ENCODE data around the gene KCND3. TPM values are rescaled to one million over a fixed set of nuclear protein-coding genes. Genes with fewer than 3 reads are reported as not detected.

Gene KCND3
- total and polyA plus RNA-seq, 4 donors, result 1.1 to 25.3 (median 12.4) TPM

DNA sequence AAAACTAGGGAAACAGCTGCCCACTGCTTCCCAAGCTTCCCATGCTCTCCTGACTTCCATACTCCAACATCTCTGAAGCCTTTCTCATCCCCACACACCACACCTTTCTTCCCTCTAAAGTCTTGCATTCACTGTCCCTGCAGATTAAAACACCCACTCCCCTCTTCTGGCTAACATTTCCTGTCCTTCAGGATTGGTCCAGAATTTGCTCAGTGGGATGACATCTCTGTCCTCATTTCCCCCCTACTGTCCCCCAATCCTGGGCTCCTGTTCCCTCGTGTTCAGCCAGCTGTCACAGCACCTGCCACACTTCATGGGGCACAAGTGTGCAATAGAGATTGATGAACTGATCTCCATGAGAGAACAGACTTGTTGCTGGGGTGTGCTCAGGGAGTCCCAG, 82.7 kb downstream of the KCND3 start:
- no peaks in the 10 kb centered on the region for H3K4me1 ChIP-seq (ENCODE audit: control insufficient read depth in 1 of 2, insufficient read depth in 2 of 2, low read length in 2 of 2)
- no peaks in the 10 kb centered on the region for H3K27me3 ChIP-seq (ENCODE audit: control insufficient read depth in 1 of 2, insufficient read depth in 2 of 2, low read length in 1 of 2)
- no peak overlapping the region for H3K27ac ChIP-seq (ENCODE audit: low read depth in 1 of 2, low read length in 2 of 2)
- DNase-seq (no peak), ATAC-seq (ENCODE audit: low FRiP score) (no peak)
- WGBS, 2 donors, result 36 to 41% methylated on average over 1 of the region's 1 CpG
- intact Hi-C loops (cut with DNase I), result loop anchor here in 1 of 2 donors (10.0 kb wide), 1 partner anchor 88 kb away; no protein-coding TSS in a partner anchor
- no peak overlapping the region for H3K4me3 ChIP-seq (ENCODE audit: low read length in 2 of 2)
- H3K36me3 ChIP-seq (ENCODE audit: control insufficient read depth in 1 of 2, insufficient read depth in 2 of 2, low read length in 1 of 2), result no peaks in the 10 kb centered on the region
- H3K9me3 ChIP-seq (ENCODE audit: control insufficient read depth, low read length), result no peaks in the 10 kb centered on the region

DNA sequence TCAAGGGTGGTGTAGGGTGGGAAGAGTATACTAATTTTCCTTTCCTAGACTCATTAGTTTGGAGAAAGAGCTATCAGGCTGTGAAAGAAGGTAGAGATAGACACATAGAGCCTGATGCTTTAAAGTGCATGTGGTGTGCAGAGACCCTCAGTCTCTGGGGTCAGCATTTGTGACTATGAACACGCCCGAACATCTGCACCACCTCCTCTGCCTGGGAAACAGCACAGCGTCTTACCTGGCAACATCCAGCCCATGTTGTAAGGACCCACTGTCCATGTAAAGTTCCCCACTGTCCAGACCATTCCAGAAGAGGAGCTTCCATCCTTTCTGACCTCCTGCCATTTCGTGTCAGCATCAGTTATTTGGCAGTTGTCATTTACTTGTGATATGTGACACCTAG, 83.4 kb downstream of the KCND3 start:
- no peak overlapping the region for H3K4me3 ChIP-seq (ENCODE audit: low read length in 2 of 2)
- no peak overlapping the region for H3K27ac ChIP-seq (ENCODE audit: low read depth in 1 of 2, low read length in 2 of 2)
- no peaks in the 10 kb centered on the region for H3K36me3 ChIP-seq (ENCODE audit: control insufficient read depth in 1 of 2, insufficient read depth in 2 of 2, low read length in 1 of 2)
- intact Hi-C loops (cut with DNase I), result loop anchor here in 1 of 2 donors (10.0 kb wide), 1 partner anchor 89 kb away; no protein-coding TSS in a partner anchor
- WGBS, 2 donors, result 82 to 91% methylated on average over 4 of the region's 4 CpGs
- no peaks in the 10 kb centered on the region for H3K9me3 ChIP-seq (ENCODE audit: control insufficient read depth, low read length)
- ATAC-seq (ENCODE audit: low FRiP score), result no peak
- H3K27me3 ChIP-seq (ENCODE audit: control insufficient read depth in 1 of 2, insufficient read depth in 2 of 2, low read length in 1 of 2), result no peaks in the 10 kb centered on the region
- no peak for DNase-seq
- no peaks in the 10 kb centered on the region for H3K4me1 ChIP-seq (ENCODE audit: control insufficient read depth in 1 of 2, insufficient read depth in 2 of 2, low read length in 2 of 2)

DNA sequence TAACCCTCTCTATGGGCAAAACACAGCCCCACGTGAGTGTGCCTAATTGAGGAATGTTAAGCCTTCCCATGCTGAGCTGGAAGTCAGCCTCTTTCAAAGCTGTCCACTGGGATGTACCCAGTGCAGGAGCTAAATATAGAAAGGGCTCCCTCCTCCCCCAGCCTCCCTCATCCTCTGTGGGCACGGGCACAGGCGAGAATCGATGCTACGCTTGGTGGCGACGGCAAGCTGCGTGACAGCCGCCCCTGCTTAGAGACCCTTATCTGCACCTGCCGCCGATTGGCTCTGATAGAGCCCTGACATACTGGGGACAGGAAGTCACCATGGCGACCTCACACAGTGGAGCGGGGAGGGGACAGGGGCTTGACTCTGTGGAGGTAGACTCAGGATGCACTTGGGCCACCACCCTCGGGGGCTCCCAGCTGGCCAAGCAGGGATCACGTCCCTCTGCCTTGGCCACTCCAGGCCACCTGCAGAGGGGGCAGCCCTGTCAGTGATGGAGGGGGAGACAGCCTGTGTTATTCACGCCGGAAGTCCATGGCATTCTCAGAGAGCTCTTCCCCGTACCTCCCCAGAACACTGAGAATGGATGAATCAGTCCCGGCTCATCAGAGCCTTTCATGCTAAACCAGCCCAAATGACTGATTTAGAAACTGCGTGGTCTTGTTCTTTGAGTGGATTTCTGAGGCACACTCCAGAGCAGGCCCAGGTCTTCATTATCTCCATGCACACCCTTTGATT, 84.8 kb downstream of the KCND3 start:
- no peak for ATAC-seq (ENCODE audit: low FRiP score)
- Histone ChIP-seq H3K4me1 (ENCODE audit: control insufficient read depth in 1 of 2, insufficient read depth in 2 of 2, low read length in 2 of 2) (no peaks in the 10 kb centered on the region), H3K4me3 (ENCODE audit: low read length in 2 of 2) (no peak overlapping the region), H3K9me3 (ENCODE audit: control insufficient read depth, low read length) (no peaks in the 10 kb centered on the region), H3K36me3 (ENCODE audit: control insufficient read depth in 1 of 2, insufficient read depth in 2 of 2, low read length in 1 of 2) (no peaks in the 10 kb centered on the region), H3K27ac (ENCODE audit: low read depth in 1 of 2, low read length in 2 of 2) (no peak overlapping the region), H3K27me3 (ENCODE audit: control insufficient read depth in 1 of 2, insufficient read depth in 2 of 2, low read length in 1 of 2) (no peaks in the 10 kb centered on the region)
- WGBS, 2 donors, result 35 to 37% methylated on average over 20 of the region's 20 CpGs
- no peak for DNase-seq
- intact Hi-C loops (cut with DNase I), result loop anchor here in 1 of 2 donors (10.0 kb wide), 1 partner anchor 90 kb away; no protein-coding TSS in a partner anchor

DNA sequence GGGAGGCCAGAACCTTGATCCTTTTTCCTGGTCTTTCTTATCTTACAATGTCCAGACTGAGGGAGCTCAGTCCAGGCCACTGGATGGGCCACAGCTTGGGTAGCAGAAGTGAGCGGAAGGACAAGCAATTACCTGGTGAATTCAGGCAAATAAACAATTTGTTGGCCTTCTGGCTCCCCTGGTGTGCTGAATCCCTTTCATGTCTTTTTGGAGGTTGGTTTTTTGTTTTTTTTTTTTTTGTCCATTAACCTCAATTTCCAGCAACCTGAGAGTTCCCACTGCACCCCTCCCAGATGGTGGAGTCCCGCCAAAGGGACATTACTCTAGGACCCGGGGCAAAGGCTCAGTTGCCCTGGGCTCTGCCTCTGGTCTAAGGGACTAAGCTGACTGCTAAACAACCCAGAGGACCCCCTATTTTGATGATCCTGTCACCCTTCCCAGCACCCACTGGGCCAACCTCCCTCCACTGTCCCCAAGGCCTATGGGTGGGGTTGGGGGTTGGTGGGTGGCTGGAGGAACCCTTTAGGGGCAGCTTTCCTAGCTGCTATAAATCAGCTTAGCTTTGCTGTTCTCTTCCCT, 85.5 kb downstream of the KCND3 start:
- Histone ChIP-seq H3K4me1 (ENCODE audit: control insufficient read depth in 1 of 2, insufficient read depth in 2 of 2, low read length in 2 of 2) (no peaks in the 10 kb centered on the region), H3K27ac (ENCODE audit: low read depth in 1 of 2, low read length in 2 of 2) (no peak overlapping the region), H3K9me3 (ENCODE audit: control insufficient read depth, low read length) (no peaks in the 10 kb centered on the region), H3K36me3 (ENCODE audit: control insufficient read depth in 1 of 2, insufficient read depth in 2 of 2, low read length in 1 of 2) (no peaks in the 10 kb centered on the region), H3K27me3 (ENCODE audit: control insufficient read depth in 1 of 2, insufficient read depth in 2 of 2, low read length in 1 of 2) (no peaks in the 10 kb centered on the region), H3K4me3 (ENCODE audit: low read length in 2 of 2) (no peak overlapping the region)
- DNase-seq (no peak), ATAC-seq (ENCODE audit: low FRiP score) (no peak)
- 61 to 90% methylated on average over 3 of the region's 3 CpGs for WGBS, 2 donors
- intact Hi-C loops (cut with DNase I), result loop anchor here in 1 of 2 donors (10.0 kb wide), 1 partner anchor 91 kb away; no protein-coding TSS in a partner anchor

DNA sequence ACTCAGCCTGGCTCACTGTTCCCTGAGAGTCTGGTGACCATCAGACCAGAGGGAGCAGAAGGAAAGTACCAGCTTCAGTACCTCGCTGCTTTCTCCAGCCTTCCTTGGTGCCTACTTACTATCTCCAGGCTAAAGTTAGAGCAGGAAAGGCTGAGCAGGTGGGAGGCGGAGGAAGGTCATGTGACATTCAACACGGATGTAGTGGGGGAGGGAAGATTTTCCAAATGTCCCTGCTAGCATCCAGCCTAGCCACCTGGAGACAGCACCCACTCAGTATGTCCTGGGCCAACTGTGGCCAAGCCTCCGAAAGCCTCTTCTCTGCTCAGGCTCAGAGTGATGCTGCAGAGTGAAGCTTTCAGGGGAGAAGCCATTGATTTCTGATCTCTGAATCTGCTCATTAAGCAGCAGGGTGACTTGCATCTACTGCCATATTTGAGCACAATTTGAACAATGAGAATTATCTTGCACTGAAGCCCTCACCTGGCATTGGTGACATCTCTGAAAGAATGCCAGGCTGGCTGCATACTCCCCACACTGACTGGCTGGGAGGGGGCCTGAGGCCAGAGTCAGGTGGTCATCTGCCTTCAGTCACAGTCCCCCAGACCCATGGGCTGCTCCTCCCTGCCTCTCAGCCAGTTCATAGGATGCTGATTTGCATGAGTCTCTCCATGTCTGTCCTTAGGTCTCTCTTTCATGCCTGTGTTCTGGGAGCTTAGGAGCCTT, 86.2 kb downstream of the KCND3 start:
- ATAC-seq (ENCODE audit: low FRiP score) (no peak), DNase-seq (no peak)
- H3K4me3 ChIP-seq (ENCODE audit: low read length in 2 of 2), result no peak overlapping the region
- H3K36me3 ChIP-seq (ENCODE audit: control insufficient read depth in 1 of 2, insufficient read depth in 2 of 2, low read length in 1 of 2), result no peaks in the 10 kb centered on the region
- no peaks in the 10 kb centered on the region for H3K4me1 ChIP-seq (ENCODE audit: control insufficient read depth in 1 of 2, insufficient read depth in 2 of 2, low read length in 2 of 2)
- no peak overlapping the region for H3K27ac ChIP-seq (ENCODE audit: low read depth in 1 of 2, low read length in 2 of 2)
- no peaks in the 10 kb centered on the region for H3K27me3 ChIP-seq (ENCODE audit: control insufficient read depth in 1 of 2, insufficient read depth in 2 of 2, low read length in 1 of 2)
- intact Hi-C loops (cut with DNase I), result loop anchor here in 1 of 2 donors (10.0 kb wide), 1 partner anchor 91 kb away; no protein-coding TSS in a partner anchor
- WGBS, 2 donors, result 68 to 73% methylated on average over 4 of the region's 4 CpGs
- H3K9me3 ChIP-seq (ENCODE audit: control insufficient read depth, low read length), result no peaks in the 10 kb centered on the region

DNA sequence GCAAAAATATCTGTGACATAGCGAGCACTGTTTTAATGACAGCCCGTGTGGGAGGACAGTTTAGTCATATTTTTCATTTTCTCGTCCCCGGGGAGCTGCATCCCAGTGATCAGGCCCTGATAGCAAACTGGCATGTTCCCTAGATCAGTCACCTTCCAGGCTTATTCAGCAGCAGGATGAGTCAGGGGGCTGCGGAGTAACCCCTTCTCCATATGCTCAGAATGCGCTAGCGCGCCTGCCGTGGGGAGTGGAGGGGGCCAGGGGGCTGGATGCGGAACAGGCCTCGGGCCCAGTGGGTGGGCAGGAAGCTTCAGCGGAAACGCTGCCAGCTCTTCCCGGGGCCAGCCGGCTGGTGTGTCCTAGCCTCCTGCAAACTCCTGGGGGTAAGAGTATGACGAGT, 94.0 kb downstream of the KCND3 start:
- WGBS, 2 donors, result 27 to 32% methylated on average over 16 of the region's 16 CpGs

DNA sequence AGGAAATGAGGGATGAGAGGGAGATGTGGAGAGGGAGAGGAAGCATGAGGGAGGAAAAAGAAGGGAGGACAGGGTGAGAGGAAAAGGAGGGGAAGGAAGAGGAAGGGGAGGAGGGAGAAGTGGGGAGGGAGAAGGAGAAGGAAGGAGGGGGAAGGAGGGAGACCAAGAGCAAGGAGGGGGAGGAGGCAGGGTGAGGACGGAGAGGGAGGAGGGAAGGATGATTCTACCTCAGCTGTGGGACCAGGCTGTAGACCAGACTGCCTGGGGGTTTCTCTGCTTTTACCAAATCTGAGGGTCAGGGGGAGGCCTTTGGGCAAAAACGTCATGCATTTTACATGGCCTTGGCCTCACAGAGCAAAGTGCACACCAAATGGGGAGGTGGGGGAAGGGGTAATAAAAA, 94.5 kb downstream of the KCND3 start:
- Histone ChIP-seq H3K27me3 (ENCODE audit: control insufficient read depth in 1 of 2, insufficient read depth in 2 of 2, low read length in 1 of 2) (no peaks in the 10 kb centered on the region), H3K9me3 (ENCODE audit: control insufficient read depth, low read length) (no peaks in the 10 kb centered on the region), H3K4me1 (ENCODE audit: control insufficient read depth in 1 of 2, insufficient read depth in 2 of 2, low read length in 2 of 2) (no peaks in the 10 kb centered on the region), H3K36me3 (ENCODE audit: control insufficient read depth in 1 of 2, insufficient read depth in 2 of 2, low read length in 1 of 2) (no peaks in the 10 kb centered on the region), H3K4me3 (ENCODE audit: low read length in 2 of 2) (no peak overlapping the region), H3K27ac (ENCODE audit: low read depth in 1 of 2, low read length in 2 of 2) (no peak overlapping the region)
- 12 to 29% methylated on average over 2 of the region's 2 CpGs for WGBS, 2 donors
- ATAC-seq (ENCODE audit: low FRiP score), result no peak
- intact Hi-C loops (cut with DNase I), result no loop called here
- DNase-seq, result no peak

More for the DNA sequence above, 94.0 kb downstream of the KCND3 start:
- Histone ChIP-seq H3K4me3 (ENCODE audit: low read length in 2 of 2) (no peak overlapping the region), H3K27me3 (ENCODE audit: control insufficient read depth in 1 of 2, insufficient read depth in 2 of 2, low read length in 1 of 2) (no peaks in the 10 kb centered on the region), H3K27ac (ENCODE audit: low read depth in 1 of 2, low read length in 2 of 2) (no peak overlapping the region), H3K9me3 (ENCODE audit: control insufficient read depth, low read length) (no peaks in the 10 kb centered on the region), H3K36me3 (ENCODE audit: control insufficient read depth in 1 of 2, insufficient read depth in 2 of 2, low read length in 1 of 2) (no peaks in the 10 kb centered on the region), H3K4me1 (ENCODE audit: control insufficient read depth in 1 of 2, insufficient read depth in 2 of 2, low read length in 2 of 2) (no peaks in the 10 kb centered on the region)
- intact Hi-C loops (cut with DNase I), result no loop called here
- ATAC-seq (ENCODE audit: low FRiP score) (no peak), DNase-seq (no peak)

DNA sequence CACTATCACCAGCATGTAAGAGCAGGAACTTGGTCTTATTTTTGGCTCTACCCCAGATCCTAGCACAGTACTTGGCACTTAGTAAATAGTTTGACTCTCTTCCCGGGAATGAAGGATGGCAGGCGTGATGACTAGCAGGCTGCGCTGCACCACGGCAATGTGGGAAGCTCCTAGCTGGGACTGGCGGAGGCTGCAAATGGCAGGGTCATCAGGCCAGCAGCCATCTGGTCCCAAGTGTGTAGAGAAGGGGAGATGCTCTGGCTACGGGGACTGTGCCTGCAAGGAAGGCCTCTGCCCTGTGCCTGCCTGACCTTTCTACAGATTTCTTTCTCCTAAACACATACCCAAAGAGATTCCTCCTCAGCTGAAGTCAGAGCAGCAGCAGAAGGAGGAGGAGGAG, 95.0 kb downstream of the KCND3 start:
- Histone ChIP-seq H3K4me1 (ENCODE audit: control insufficient read depth in 1 of 2, insufficient read depth in 2 of 2, low read length in 2 of 2) (no peaks in the 10 kb centered on the region), H3K27me3 (ENCODE audit: control insufficient read depth in 1 of 2, insufficient read depth in 2 of 2, low read length in 1 of 2) (no peaks in the 10 kb centered on the region), H3K4me3 (ENCODE audit: low read length in 2 of 2) (no peak overlapping the region), H3K27ac (ENCODE audit: low read depth in 1 of 2, low read length in 2 of 2) (no peak overlapping the region), H3K36me3 (ENCODE audit: control insufficient read depth in 1 of 2, insufficient read depth in 2 of 2, low read length in 1 of 2) (no peaks in the 10 kb centered on the region), H3K9me3 (ENCODE audit: control insufficient read depth, low read length) (no peaks in the 10 kb centered on the region)
- WGBS, 2 donors, result 35 to 67% methylated on average over 6 of the region's 6 CpGs
- intact Hi-C loops (cut with DNase I), result no loop called here
- ATAC-seq (ENCODE audit: low FRiP score) (no peak), DNase-seq (no peak)

Data from aorta (tissue), 5 donors.